H9 (cell line): ENCODE results near the gene NDOR1. TPM values are rescaled to one million over a fixed set of nuclear protein-coding genes. Genes with fewer than 3 reads are reported as not detected.

ENCODE experiments used
- DNase-seq: peaks from one replicate; pipeline ENCODE4 v3.0.0-alpha.2; 2017
- H2AFZ ChIP-seq: one replicate; pipeline ENCODE4 v1.6.1; 2013; ENCODE audit warnings: mild to moderate bottlenecking, low read length, control low read depth, moderate library complexity
- H2AK5ac ChIP-seq: 2 replicates; pipeline ENCODE4 v1.6.1; 2013; ENCODE audit warnings: low read length, control low read depth, mixed read lengths; ENCODE audit not compliant: insufficient read length
- H2BK120ac ChIP-seq: one replicate; pipeline ENCODE4 v1.6.1; 2013; ENCODE audit warnings: low read depth, mild to moderate bottlenecking, low read length, control low read depth, inconsistent platforms; ENCODE audit not compliant: poor library complexity, severe bottlenecking
- H2BK12ac ChIP-seq: 2 replicates; pipeline ENCODE4 v1.6.1; 2013; ENCODE audit warnings: low read length, control low read depth, mixed read lengths, low read depth; ENCODE audit not compliant: insufficient read length
- H2BK15ac ChIP-seq: 2 replicates; pipeline ENCODE4 v1.6.1; 2013; ENCODE audit warnings: low read depth, low read length, control low read depth
- H2BK20ac ChIP-seq: one replicate; pipeline ENCODE4 v1.6.1; 2013; ENCODE audit warnings: low read depth, mild to moderate bottlenecking, low read length, control low read depth, inconsistent platforms; ENCODE audit not compliant: poor library complexity, severe bottlenecking
- H2BK5ac ChIP-seq: 2 replicates; pipeline ENCODE4 v1.6.1; 2013; ENCODE audit warnings: low read length, control low read depth, mixed read lengths; ENCODE audit not compliant: insufficient read length
- H3K14ac ChIP-seq: 2 replicates; pipeline ENCODE4 v1.6.1; 2013; ENCODE audit warnings: low read length, control low read depth; ENCODE audit not compliant: insufficient read depth
- H3K18ac ChIP-seq: 2 replicates; pipeline ENCODE4 v1.6.1; 2013; ENCODE audit warnings: low read depth, mild to moderate bottlenecking, mixed read lengths, low read length, control low read depth; ENCODE audit not compliant: insufficient read length
- H3K23ac ChIP-seq: 2 replicates; pipeline ENCODE4 v1.6.1; 2013; ENCODE audit warnings: low read length, control low read depth, mixed read lengths, low read depth; ENCODE audit not compliant: insufficient read length
- H3K23me2 ChIP-seq: 2 replicates; pipeline ENCODE4 v1.6.1; 2013; ENCODE audit warnings: low read depth, mild to moderate bottlenecking, mixed read lengths, low read length, control low read depth; ENCODE audit not compliant: insufficient read length, poor library complexity, severe bottlenecking
- H3K27ac ChIP-seq: 2 replicates; pipeline ENCODE4 v1.5.1; 2013; ENCODE audit warnings: low read length, control low read depth, mixed read lengths, low read depth; ENCODE audit not compliant: insufficient read length
- H3K27me3 ChIP-seq: 2 replicates; pipeline ENCODE4 v1.6.1; 2013; ENCODE audit warnings: low read length, control low read depth, inconsistent platforms; ENCODE audit not compliant: insufficient read depth
- H3K4ac ChIP-seq: 2 replicates; pipeline ENCODE4 v1.6.1; 2013; ENCODE audit warnings: low read depth, mild to moderate bottlenecking, control low read depth, inconsistent platforms, low read length, moderate library complexity
- H3K4me1 ChIP-seq: 2 replicates; pipeline ENCODE4 v1.6.1; 2013; ENCODE audit warnings: low read length, control low read depth, inconsistent platforms; ENCODE audit not compliant: insufficient read depth
- H3K4me2 ChIP-seq: 2 replicates; pipeline ENCODE4 v1.6.1; 2013; ENCODE audit warnings: low read length, control low read depth, mixed read lengths; ENCODE audit not compliant: insufficient read length, insufficient read depth
- H3K56ac ChIP-seq: 2 replicates; pipeline ENCODE4 v1.6.1; 2013; ENCODE audit warnings: low read depth, mild to moderate bottlenecking, mixed read lengths, low read length, control low read depth; ENCODE audit not compliant: insufficient read length
- H3K79me1 ChIP-seq: 2 replicates; pipeline ENCODE4 v1.6.1; 2013; ENCODE audit warnings: low read depth, mild to moderate bottlenecking, moderate library complexity, low read length, control low read depth, inconsistent platforms; ENCODE audit not compliant: insufficient read depth, poor library complexity, severe bottlenecking
- H3K79me2 ChIP-seq: 2 replicates; pipeline ENCODE4 v1.6.1; 2013; ENCODE audit warnings: low read length, control low read depth, inconsistent platforms; ENCODE audit not compliant: insufficient read depth
- H3K9ac ChIP-seq: 2 replicates; pipeline ENCODE4 v1.6.1; 2013; ENCODE audit warnings: low read length, control low read depth, mixed read lengths; ENCODE audit not compliant: insufficient read length; ENCODE audit errors: extremely low read depth
- H3K9me3 ChIP-seq: one replicate; pipeline ENCODE4 v1.6.1; 2013; ENCODE audit warnings: low read depth, low read length, inconsistent platforms; ENCODE audit not compliant: control insufficient read depth
- H3T11ph ChIP-seq: one replicate; pipeline ENCODE4 v1.6.1; 2013; ENCODE audit warnings: mild to moderate bottlenecking, low read length, control low read depth, inconsistent platforms
- H4K20me1 ChIP-seq: one replicate; pipeline ENCODE4 v1.6.1; 2013; ENCODE audit not compliant: control insufficient read depth, insufficient read length, insufficient read depth
- H4K5ac ChIP-seq: 2 replicates; pipeline ENCODE4 v1.6.1; 2013; ENCODE audit warnings: low read depth, mild to moderate bottlenecking, mixed read lengths, low read length, control low read depth; ENCODE audit not compliant: insufficient read length
- H4K8ac ChIP-seq: replicated peaks from 2 replicates; pipeline ENCODE4 v1.6.1; 2013; ENCODE audit warnings: low read length, control low read depth, mixed read lengths, low read depth; ENCODE audit not compliant: insufficient read length
- H4K91ac ChIP-seq: 2 replicates; pipeline ENCODE4 v1.6.1; 2013; ENCODE audit warnings: low read depth, mild to moderate bottlenecking, moderate library complexity, mixed read lengths, low read length, control low read depth; ENCODE audit not compliant: insufficient read length
- H3K27ac Mint-ChIP-seq, 3 experiments: 2 replicates in 2 of 3; 3 replicates in 1 of 3; pipeline ENCODE4 v1.8.0; 2020 to 2021; ENCODE audit warnings: mixed read lengths in 3 of 3, mild to moderate bottlenecking in 1 of 3, moderate library complexity in 1 of 3
- H3K27me3 Mint-ChIP-seq: 2 replicates; pipeline ENCODE4 v1.8.0; 2021; ENCODE audit warnings: low read depth, mild to moderate bottlenecking, moderate library complexity, mixed read lengths
- H3K36me3 Mint-ChIP-seq, 3 experiments: 2 replicates in 2 of 3; 3 replicates in 1 of 3; pipeline ENCODE4 v1.8.0; 2020 to 2021; ENCODE audit warnings: low read depth in 3 of 3, mixed read lengths in 3 of 3; ENCODE audit not compliant: insufficient read depth in 1 of 3
- H3K4me1 Mint-ChIP-seq, 2 experiments: 2 replicates each; pipeline ENCODE4 v1.8.0; 2020; ENCODE audit warnings: mixed read lengths in 2 of 2
- H3K4me3 Mint-ChIP-seq, 2 experiments: 2 replicates in 1 of 2; 3 replicates in 1 of 2; pipeline ENCODE4 v1.8.0; 2020 to 2021; ENCODE audit warnings: mild to moderate bottlenecking in 2 of 2, mixed read lengths in 2 of 2, moderate library complexity in 1 of 2
- H3K9me3 Mint-ChIP-seq, 2 experiments: 2 replicates in 1 of 2; 3 replicates in 1 of 2; pipeline ENCODE4 v1.8.0; 2020; ENCODE audit warnings: mild to moderate bottlenecking in 2 of 2, mixed read lengths in 2 of 2, moderate library complexity in 1 of 2
- WGBS: extraction: QIAGEN DNeasy Blood & Tissue Kit; methylation state at CpG from one replicate; pipeline ENCODE4 v1.1.7; 2013; ENCODE audit warnings: missing lambda C conversion rate, low lambda C conversion rate, mixed read lengths; ENCODE audit not compliant: insufficient read length; ENCODE audit errors: extremely low coverage; 5-methylcytosine and 5-hydroxymethylcytosine counted together
- total RNA-seq: library from RNA; stranded (reverse); gene quantifications from 2 replicates; pipeline ENCODE4 v1.2.1, GENCODE V29; 2021
- TF ChIP-seq, protein P1 (sequence below): fragments of 200-600 bp; sonication (generic); conservative IDR thresholded peaks from 3 replicates; pipeline ENCODE4 v1.8.0; 2021; ENCODE audit warnings: antibody characterized with exemption, mild to moderate bottlenecking

NDOR1 gene
- total RNA-seq, 1 experiment from 2014 or later, result 44.1 TPM

DNA sequence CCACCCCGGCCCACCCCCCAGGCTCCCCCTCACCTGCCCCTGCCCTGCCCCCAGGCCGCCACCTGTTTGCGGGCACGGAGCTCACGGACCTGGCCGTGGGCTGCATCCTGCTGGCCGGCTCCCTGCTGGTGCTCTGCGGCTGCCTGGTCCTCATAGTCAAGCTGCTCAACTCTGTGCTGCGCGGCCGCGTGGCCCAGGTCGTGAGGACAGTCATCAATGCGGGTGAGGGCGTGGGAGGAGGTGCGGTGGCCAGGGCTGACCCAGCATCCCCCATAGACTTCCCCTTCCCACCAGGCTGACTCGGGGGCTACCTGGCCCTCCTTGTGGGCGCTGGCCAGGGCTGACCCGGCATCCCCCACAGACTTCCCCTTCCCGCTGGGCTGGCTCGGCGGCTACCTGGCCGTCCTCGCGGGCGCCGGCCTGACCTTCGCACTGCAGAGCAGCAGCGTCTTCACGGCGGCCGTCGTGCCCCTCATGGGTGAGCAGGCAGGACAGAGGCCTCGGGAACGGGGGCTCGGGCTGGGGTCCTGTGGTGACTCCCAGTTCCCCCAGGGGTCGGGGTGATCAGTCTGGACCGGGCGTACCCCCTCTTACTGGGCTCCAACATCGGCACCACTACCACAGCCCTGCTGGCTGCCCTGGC is 28.7 kb downstream of the NDOR1 start:
- Histone ChIP-seq H3K79me1 (no peaks in the 10 kb centered on the region), H3K23ac (no peak overlapping the region), H3K4me1 (peaks cover 3% of the 10 kb centered on the region; the same call in 1 of the 2 replicates), H2BK5ac (no peak overlapping the region), H4K91ac (no peak overlapping the region), H4K5ac (no peak overlapping the region), H3K18ac (no peak overlapping the region), H3K27ac (no peak overlapping the region), H4K20me1 (no peaks in the 10 kb centered on the region), H2BK15ac (no peak overlapping the region), H3K27me3 (no peaks in the 10 kb centered on the region), H3K9me3 (no peaks in the 10 kb centered on the region), H2AFZ (no peak overlapping the region), H3K23me2 (no peaks in the 10 kb centered on the region), H2AK5ac (no peak overlapping the region), H3K14ac (no peak overlapping the region; the same call in 1 of the 2 replicates), H2BK120ac (no peak overlapping the region), H2BK20ac (no peak overlapping the region), H3K4me2 (no peak overlapping the region), H3K79me2 (no peaks in the 10 kb centered on the region), H3K9ac (no peak overlapping the region), H3T11ph (no peak overlapping the region), H2BK12ac (no peak overlapping the region), H3K56ac (no peak overlapping the region), H3K4ac (no peak overlapping the region), H4K8ac (no peak overlapping the region)
- no CpG with 5 or more reads among the region's 40 CpGs for WGBS
- no peak for DNase-seq
- Mint-ChIP-seq H3K4me3 (no peak overlapping the region), H3K27me3 (peaks cover 7% of the 10 kb centered on the region), H3K4me1 (peaks cover 11 to 18% of the 10 kb centered on the region in 2 experiments), H3K9me3 (no peaks in the 10 kb centered on the region), H3K36me3 (peaks cover 0 to 5% (median 0%) of the 10 kb centered on the region in 3 experiments; a peak in 3 of 7 replicates), H3K27ac (no peak overlapping the region; a peak in 1 of 7 replicates)
- TF ChIP-seq, protein P1, sequence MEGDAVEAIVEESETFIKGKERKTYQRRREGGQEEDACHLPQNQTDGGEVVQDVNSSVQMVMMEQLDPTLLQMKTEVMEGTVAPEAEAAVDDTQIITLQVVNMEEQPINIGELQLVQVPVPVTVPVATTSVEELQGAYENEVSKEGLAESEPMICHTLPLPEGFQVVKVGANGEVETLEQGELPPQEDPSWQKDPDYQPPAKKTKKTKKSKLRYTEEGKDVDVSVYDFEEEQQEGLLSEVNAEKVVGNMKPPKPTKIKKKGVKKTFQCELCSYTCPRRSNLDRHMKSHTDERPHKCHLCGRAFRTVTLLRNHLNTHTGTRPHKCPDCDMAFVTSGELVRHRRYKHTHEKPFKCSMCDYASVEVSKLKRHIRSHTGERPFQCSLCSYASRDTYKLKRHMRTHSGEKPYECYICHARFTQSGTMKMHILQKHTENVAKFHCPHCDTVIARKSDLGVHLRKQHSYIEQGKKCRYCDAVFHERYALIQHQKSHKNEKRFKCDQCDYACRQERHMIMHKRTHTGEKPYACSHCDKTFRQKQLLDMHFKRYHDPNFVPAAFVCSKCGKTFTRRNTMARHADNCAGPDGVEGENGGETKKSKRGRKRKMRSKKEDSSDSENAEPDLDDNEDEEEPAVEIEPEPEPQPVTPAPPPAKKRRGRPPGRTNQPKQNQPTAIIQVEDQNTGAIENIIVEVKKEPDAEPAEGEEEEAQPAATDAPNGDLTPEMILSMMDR, result no peak
